Measurements from ENCODE around the gene WDR76.

Gene WDR76

DNA sequence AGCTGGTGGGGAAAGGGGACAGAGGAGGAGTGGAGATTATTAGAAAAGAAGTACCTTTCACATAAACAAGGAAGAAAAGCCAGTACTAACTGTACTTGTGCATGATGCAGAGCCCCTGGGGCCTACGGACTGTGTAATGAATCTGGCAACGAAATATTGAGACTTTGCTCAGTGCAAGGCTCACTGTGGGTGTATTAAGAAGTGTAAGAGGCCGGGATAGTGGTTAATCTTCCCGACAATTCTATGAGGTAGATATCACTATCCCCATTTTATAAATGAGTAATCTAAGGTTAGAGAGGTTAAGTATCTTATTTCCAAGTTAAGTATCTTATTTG lies 89.5 kb downstream of the WDR76 start:
- no peaks in the 10 kb centered on the region for H3K27me3 ChIP-seq (ENCODE audit: insufficient read depth, low read length)
- no peaks in the 10 kb centered on the region for H3F3A ChIP-seq (ENCODE audit: insufficient read depth, low read length)
- no peak overlapping the region for H2AFZ ChIP-seq (ENCODE audit: low read length)
- no peak overlapping the region for H3K4me2 ChIP-seq (ENCODE audit: low read length)
- H3K9me3 ChIP-seq (ENCODE audit: low read length) = no peaks in the 10 kb centered on the region
- H3K9ac ChIP-seq (ENCODE audit: low read length) = no peak overlapping the region
- H3K27ac ChIP-seq (ENCODE audit: low read depth, low read length, poor library complexity, severe bottlenecking) = no peak overlapping the region
- H3K4me3 ChIP-seq (ENCODE audit: low read depth, low read length, poor library complexity, severe bottlenecking) = no peak overlapping the region
- no peaks in the 10 kb centered on the region for H4K20me1 ChIP-seq (ENCODE audit: insufficient read depth, low read length)
- H3K4me1 ChIP-seq (ENCODE audit: insufficient read depth, low read length, severe bottlenecking) = no peaks in the 10 kb centered on the region
- H3K9me2 ChIP-seq (ENCODE audit: low read depth, low read length) = no peaks in the 10 kb centered on the region
- H3K36me3 ChIP-seq (ENCODE audit: insufficient read depth, low read length) = no peaks in the 10 kb centered on the region
- TF ChIP-seq, protein P1, sequence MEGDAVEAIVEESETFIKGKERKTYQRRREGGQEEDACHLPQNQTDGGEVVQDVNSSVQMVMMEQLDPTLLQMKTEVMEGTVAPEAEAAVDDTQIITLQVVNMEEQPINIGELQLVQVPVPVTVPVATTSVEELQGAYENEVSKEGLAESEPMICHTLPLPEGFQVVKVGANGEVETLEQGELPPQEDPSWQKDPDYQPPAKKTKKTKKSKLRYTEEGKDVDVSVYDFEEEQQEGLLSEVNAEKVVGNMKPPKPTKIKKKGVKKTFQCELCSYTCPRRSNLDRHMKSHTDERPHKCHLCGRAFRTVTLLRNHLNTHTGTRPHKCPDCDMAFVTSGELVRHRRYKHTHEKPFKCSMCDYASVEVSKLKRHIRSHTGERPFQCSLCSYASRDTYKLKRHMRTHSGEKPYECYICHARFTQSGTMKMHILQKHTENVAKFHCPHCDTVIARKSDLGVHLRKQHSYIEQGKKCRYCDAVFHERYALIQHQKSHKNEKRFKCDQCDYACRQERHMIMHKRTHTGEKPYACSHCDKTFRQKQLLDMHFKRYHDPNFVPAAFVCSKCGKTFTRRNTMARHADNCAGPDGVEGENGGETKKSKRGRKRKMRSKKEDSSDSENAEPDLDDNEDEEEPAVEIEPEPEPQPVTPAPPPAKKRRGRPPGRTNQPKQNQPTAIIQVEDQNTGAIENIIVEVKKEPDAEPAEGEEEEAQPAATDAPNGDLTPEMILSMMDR (IDR thresholded peaks at IDR 0.05; ENCODE audit: low read length) = no peak
- no peak for TF ChIP-seq EZH2 (IDR thresholded peaks at IDR 0.05; ENCODE audit: borderline replicate concordance, low read length)
- no peaks in the 10 kb centered on the region for H3K79me2 ChIP-seq (ENCODE audit: insufficient read depth, low read length)
